H1 (cell line): ENCODE data around the gene KIT. TPM values are rescaled to one million over a fixed set of nuclear protein-coding genes. Genes with fewer than 3 reads are reported as not detected.

Experiments used
- CTCF ChIA-PET: fragments of 300-600 bp; sonication (Branson Sonifier 250); formaldehyde crosslinking; loops from one replicate; lab custom pipeline; 2021; ENCODE audit not compliant: partially characterized antibody; lab: Charles Lee
- POLR2A ChIA-PET: fragments of 300-600 bp; sonication (Branson Sonifier 250); formaldehyde crosslinking; loops from one replicate; lab custom pipeline; 2021; ENCODE audit warnings: inconsistent platforms; ENCODE audit not compliant: partially characterized antibody; lab: Charles Lee
- DNase-seq, 2 experiments: peaks; one replicate each; pipeline versions ENCODE4 v3.0.0 to v3.0.0-alpha.2; 2010 to 2022; ENCODE audit warnings: low spot score in 2 of 2, low read depth in 1 of 2, mixed read lengths in 1 of 2
- FAIRE-seq: peaks from 2 replicates; lab custom pipeline; 2011; peaks lifted over from hg19 to GRCh38; lab: Jason Lieb, UNC
- H2AFZ ChIP-seq: 2 replicates; pipeline ENCODE4 v1.8.1; 2012; ENCODE audit warnings: low read length, inconsistent platforms
- H2AK5ac ChIP-seq: 2 replicates; pipeline ENCODE4 v1.6.1; 2013; ENCODE audit warnings: low read depth, low read length
- H2BK120ac ChIP-seq: replicated peaks from 2 replicates; pipeline ENCODE3; 2013; ENCODE audit warnings: low read depth, low read length, inconsistent platforms
- H2BK12ac ChIP-seq: 2 replicates; pipeline ENCODE4 v1.6.1; 2013; ENCODE audit warnings: low read depth, low read length
- H2BK15ac ChIP-seq: 2 replicates; pipeline ENCODE4 v1.6.1; 2013; ENCODE audit warnings: low read length
- H2BK20ac ChIP-seq: 2 replicates; pipeline ENCODE4 v1.6.1; 2013; ENCODE audit warnings: low read length
- H2BK5ac ChIP-seq: 2 replicates; pipeline ENCODE4 v1.6.1; 2013; ENCODE audit warnings: low read depth, low read length
- H3K14ac ChIP-seq: 2 replicates; pipeline ENCODE4 v1.6.1; 2013; ENCODE audit warnings: inconsistent platforms; ENCODE audit not compliant: insufficient read length
- H3K18ac ChIP-seq: 2 replicates; pipeline ENCODE4 v1.6.1; 2013; ENCODE audit warnings: low read length; ENCODE audit errors: extremely low read depth
- H3K23ac ChIP-seq: 2 replicates; pipeline ENCODE4 v1.6.1; 2013; ENCODE audit warnings: inconsistent platforms; ENCODE audit not compliant: insufficient read length
- H3K23me2 ChIP-seq: 2 replicates; pipeline ENCODE4 v1.6.1; 2013; ENCODE audit warnings: low read depth, low read length
- H3K27ac ChIP-seq: 2 replicates; pipeline ENCODE4 v1.6.1; 2011; ENCODE audit warnings: low read depth, low read length, inconsistent platforms
- H3K27me3 ChIP-seq, 4 experiments: replicated peaks in 1 of 4; 1 replicate in 1 of 4; 2 replicates in 3 of 4; pipeline versions ENCODE4 v1.6.1 to v1.8.1; 2011 to 2013; ENCODE audit warnings: low read length in 3 of 4, mild to moderate bottlenecking in 3 of 4, inconsistent platforms in 2 of 4, mixed read lengths in 2 of 4, moderate library complexity in 1 of 4; ENCODE audit not compliant: control insufficient read depth in 3 of 4, insufficient read depth in 3 of 4; ENCODE audit errors: extremely low read depth in 1 of 4
- H3K36me3 ChIP-seq, 4 experiments: 2 replicates each; pipeline versions ENCODE4 v1.6.1 to v1.8.1; 2011 to 2013; ENCODE audit warnings: mild to moderate bottlenecking in 4 of 4, low read length in 3 of 4, moderate library complexity in 2 of 4, control low read depth in 1 of 4, inconsistent platforms in 1 of 4; ENCODE audit not compliant: insufficient read depth in 4 of 4, control insufficient read depth in 2 of 4
- H3K4ac ChIP-seq: replicated peaks from 2 replicates; pipeline ENCODE3; 2013; ENCODE audit warnings: low read length, low read depth, mixed read lengths, inconsistent platforms; ENCODE audit not compliant: insufficient read length
- H3K4me1 ChIP-seq, 4 experiments: replicated peaks in 1 of 4; 1 replicate in 1 of 4; 2 replicates in 3 of 4; pipeline versions ENCODE4 v1.6.1 to v1.8.1; 2011 to 2013; ENCODE audit warnings: low read length in 3 of 4, inconsistent platforms in 2 of 4, mixed read lengths in 1 of 4; ENCODE audit not compliant: insufficient read depth in 4 of 4, control insufficient read depth in 3 of 4
- H3K4me2 ChIP-seq, 2 experiments: 2 replicates each; pipeline versions ENCODE4 v1.6.1 to v1.8.1; 2011 to 2013; ENCODE audit warnings: low read depth in 2 of 2, low read length in 2 of 2, control low read depth in 1 of 2, inconsistent platforms in 1 of 2, mild to moderate bottlenecking in 1 of 2; ENCODE audit not compliant: insufficient read depth in 1 of 2
- H3K4me3 ChIP-seq, 4 experiments: fragments of 200-600, 300-600 bp in 1 of 4; sonication (generic), shearing (Covaris generic), sonication (Bioruptor Twin) in 1 of 4; 2 replicates each; pipeline versions ENCODE4 v1.5.1 to v1.8.1; 2011 to 2016; ENCODE audit warnings: low read length in 4 of 4, low read depth in 3 of 4, control low read depth in 2 of 4, inconsistent platforms in 2 of 4, mild to moderate bottlenecking in 2 of 4, mixed read lengths in 1 of 4, moderate library complexity in 1 of 4; ENCODE audit not compliant: insufficient read depth in 2 of 4; ENCODE audit errors: extremely low read depth in 1 of 4
- H3K56ac ChIP-seq: replicated peaks from 2 replicates; pipeline ENCODE3; 2013; ENCODE audit warnings: low read depth, mild to moderate bottlenecking, mixed read lengths, low read length, inconsistent platforms; ENCODE audit not compliant: insufficient read length
- H3K79me1 ChIP-seq: 2 replicates; pipeline ENCODE4 v1.6.1; 2013; ENCODE audit warnings: low read depth, low read length, control low read depth
- H3K79me2 ChIP-seq, 2 experiments: 2 replicates each; pipeline versions ENCODE4 v1.6.1 to v1.8.1; 2012 to 2013; ENCODE audit warnings: low read length in 2 of 2, mild to moderate bottlenecking in 2 of 2, inconsistent platforms in 1 of 2; ENCODE audit not compliant: insufficient read depth in 2 of 2, control insufficient read depth in 1 of 2
- H3K9ac ChIP-seq, 4 experiments: replicated peaks in 1 of 4; 1 replicate in 1 of 4; 2 replicates in 3 of 4; pipeline versions ENCODE4 v1.6.1 to v1.8.1; 2011 to 2013; ENCODE audit warnings: low read depth in 3 of 4, low read length in 3 of 4, control low read depth in 2 of 4, mild to moderate bottlenecking in 2 of 4, moderate library complexity in 2 of 4, inconsistent platforms in 1 of 4; ENCODE audit errors: extremely low read depth in 1 of 4
- H3K9me3 ChIP-seq, 2 experiments: 2 replicates each; pipeline versions ENCODE4 v1.6.1 to v1.8.1; 2012 to 2013; ENCODE audit warnings: mild to moderate bottlenecking in 2 of 2, moderate library complexity in 2 of 2, control low read depth in 1 of 2, inconsistent platforms in 1 of 2, low read depth in 1 of 2, low read length in 1 of 2, mixed read lengths in 1 of 2; ENCODE audit not compliant: insufficient read depth in 2 of 2
- H4K20me1 ChIP-seq, 2 experiments: replicated peaks in 1 of 2; 2 replicates each; pipeline versions ENCODE3 to v1.8.1; 2011 to 2013; ENCODE audit warnings: inconsistent platforms in 2 of 2, low read length in 2 of 2, mild to moderate bottlenecking in 1 of 2; ENCODE audit not compliant: insufficient read depth in 2 of 2, control insufficient read depth in 1 of 2
- H4K5ac ChIP-seq: 2 replicates; pipeline ENCODE4 v1.6.1; 2013; ENCODE audit warnings: low read length, low read depth, mixed read lengths, inconsistent platforms; ENCODE audit not compliant: insufficient read length
- H4K8ac ChIP-seq: 2 replicates; pipeline ENCODE4 v1.8.0; 2013; ENCODE audit warnings: mild to moderate bottlenecking, moderate library complexity, low read length, inconsistent platforms; ENCODE audit not compliant: insufficient read depth; ENCODE audit errors: extremely low read depth
- H4K91ac ChIP-seq: replicated peaks from 2 replicates; pipeline ENCODE3; 2013; ENCODE audit warnings: low read length, mixed read lengths, inconsistent platforms; ENCODE audit not compliant: insufficient read length
- EP300 ChIP-seq, 2 experiments: IDR thresholded peaks; 1 replicate in 1 of 2; 2 replicates in 1 of 2; pipeline ENCODE4 v1.6.1; 2011 to 2012; ENCODE audit warnings: low read depth in 2 of 2, low read length in 2 of 2, mild to moderate bottlenecking in 2 of 2, borderline replicate concordance in 1 of 2, inconsistent platforms in 1 of 2, moderate library complexity in 1 of 2
- ZNF274 ChIP-seq: IDR thresholded peaks from 2 replicates; pipeline ENCODE4 v1.7.0; 2012; ENCODE audit warnings: low read length, borderline replicate concordance; ENCODE audit errors: extremely low read depth
- WGBS, 2 experiments: shearing (Covaris generic) in 1 of 2; methylation state at CpG; one replicate each; pipeline versions ENCODE4 v1.1.6 to v1.1.7; 2013 to 2015; ENCODE audit warnings: low lambda C conversion rate in 2 of 2, mixed read lengths in 2 of 2, inconsistent platforms in 1 of 2, low coverage in 1 of 2, missing lambda C conversion rate in 1 of 2; ENCODE audit not compliant: insufficient replicate concordance in 2 of 2, insufficient coverage in 1 of 2, insufficient read length in 1 of 2; ENCODE audit errors: extremely low coverage in 1 of 2, missing lambda C conversion rate in 1 of 2; 5-methylcytosine and 5-hydroxymethylcytosine counted together
- polyA plus RNA-seq, 7 experiments: library from polyadenylated mRNA; depleted of rRNA in 3 of 7; stranded (reverse) in 5 of 7; unstranded in 2 of 7; fragments of >200 nt in 5 of 7; fragments of 200-250 nt in 2 of 7; gene quantifications; 1 replicate in 5 of 7; 2 replicates in 1 of 7; 4 replicates in 1 of 7; pipeline versions ENCODE4 v1.2.1 to v1.2.3, GENCODE V29; 2011 to 2013; ENCODE audit warnings: missing spikeins in 2 of 7, mixed read lengths in 2 of 7
- total RNA-seq: library from RNA; stranded (reverse); fragmentation: NEBNext Ultra II Directional; extraction: Animal tissue kit (Norgen Biotek cat#: 25700); gene quantifications from 2 replicates; pipeline ENCODE4 v1.2.1, GENCODE V29; 2021
- TF ChIP-seq, protein P1 (sequence below), 3 experiments: IDR thresholded peaks; 1 replicate in 2 of 3; 2 replicates in 1 of 3; pipeline versions ENCODE4 v1.5.1 to v1.6.1; 2011; ENCODE audit warnings: low read length in 3 of 3, mild to moderate bottlenecking in 3 of 3, inconsistent platforms in 2 of 3, low read depth in 1 of 3, moderate library complexity in 1 of 3; ENCODE audit not compliant: insufficient read depth in 1 of 3; ENCODE audit errors: control extremely low read depth in 1 of 3

The KIT gene
- total and polyA plus RNA-seq, 2 of the 8 experiments (the other 6 are each of a cell fraction or from before 2014, with no cell fraction given), result 14.4 to 24.8 TPM

DNA sequence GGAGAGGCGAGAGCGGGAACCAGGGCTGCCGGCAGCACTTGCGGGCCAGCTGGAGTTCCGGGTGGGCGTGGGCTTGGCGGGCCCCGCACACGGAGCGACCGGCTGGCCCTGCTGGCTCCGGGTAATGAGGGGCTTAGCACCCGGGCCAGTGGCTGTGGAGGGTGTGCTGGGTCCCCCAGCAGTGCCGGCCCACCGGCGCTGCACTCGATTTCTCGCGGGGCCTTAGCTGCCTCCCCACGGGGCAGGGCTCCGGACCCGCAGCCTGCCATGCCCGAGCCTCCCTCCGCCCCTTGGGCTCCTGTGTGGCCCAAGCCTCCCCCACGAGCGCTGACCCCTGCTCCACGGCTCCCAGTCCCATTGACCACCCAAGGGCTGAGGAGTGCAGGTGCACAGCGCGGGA lies 25.2 kb upstream of the KIT start:
- no peak overlapping the region for H3K56ac ChIP-seq
- no peaks in the 10 kb centered on the region for H3K36me3 ChIP-seq
- H4K91ac ChIP-seq, result no peak overlapping the region
- no peak for TF ChIP-seq ZNF274
- TF ChIP-seq, protein P1, sequence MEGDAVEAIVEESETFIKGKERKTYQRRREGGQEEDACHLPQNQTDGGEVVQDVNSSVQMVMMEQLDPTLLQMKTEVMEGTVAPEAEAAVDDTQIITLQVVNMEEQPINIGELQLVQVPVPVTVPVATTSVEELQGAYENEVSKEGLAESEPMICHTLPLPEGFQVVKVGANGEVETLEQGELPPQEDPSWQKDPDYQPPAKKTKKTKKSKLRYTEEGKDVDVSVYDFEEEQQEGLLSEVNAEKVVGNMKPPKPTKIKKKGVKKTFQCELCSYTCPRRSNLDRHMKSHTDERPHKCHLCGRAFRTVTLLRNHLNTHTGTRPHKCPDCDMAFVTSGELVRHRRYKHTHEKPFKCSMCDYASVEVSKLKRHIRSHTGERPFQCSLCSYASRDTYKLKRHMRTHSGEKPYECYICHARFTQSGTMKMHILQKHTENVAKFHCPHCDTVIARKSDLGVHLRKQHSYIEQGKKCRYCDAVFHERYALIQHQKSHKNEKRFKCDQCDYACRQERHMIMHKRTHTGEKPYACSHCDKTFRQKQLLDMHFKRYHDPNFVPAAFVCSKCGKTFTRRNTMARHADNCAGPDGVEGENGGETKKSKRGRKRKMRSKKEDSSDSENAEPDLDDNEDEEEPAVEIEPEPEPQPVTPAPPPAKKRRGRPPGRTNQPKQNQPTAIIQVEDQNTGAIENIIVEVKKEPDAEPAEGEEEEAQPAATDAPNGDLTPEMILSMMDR (IDR thresholded peaks at IDR 0.05; ENCODE audit: control extremely low read depth in 1 of 3, insufficient read depth in 1 of 3, low read depth in 1 of 3, low read length in 3 of 3), result peak in 1 of 3 experiments; percentile 18; a peak in 1 of 4 replicates
- TF ChIP-seq EP300 (IDR thresholded peaks at IDR 0.05; ENCODE audit: borderline replicate concordance in 1 of 2, low read depth in 2 of 2, low read length in 2 of 2), result no peak
- ChIA-PET CTCF (interaction anchor here (1.2 to 1.7 kb wide), 3 partner anchors 23 to 93 kb away, joined by 3 read pairs; no protein-coding TSS in a partner anchor), POLR2A (interaction anchor here (2.1 kb wide), 1 partner anchor 25 kb away, joined by 6 read pairs; the partner anchor contains the start of gene KIT)
- no peak overlapping the region for H2AK5ac ChIP-seq
- H2BK5ac ChIP-seq, result no peak overlapping the region
- no peak overlapping the region for H3K14ac ChIP-seq
- no peak overlapping the region for H2BK20ac ChIP-seq
- DNase-seq, result no peak
- no peaks in the 10 kb centered on the region for H3K79me2 ChIP-seq
- H3K9ac ChIP-seq, result no peak overlapping the region
- FAIRE-seq, result no peak
- H3K27me3 ChIP-seq, result no peaks in the 10 kb centered on the region
- no peak overlapping the region for H3K4me3 ChIP-seq
- no peak overlapping the region for H3K4me2 ChIP-seq
- no peak overlapping the region for H4K5ac ChIP-seq
- no peak overlapping the region for H3K23ac ChIP-seq
- no peak overlapping the region for H2AFZ ChIP-seq
- H4K20me1 ChIP-seq, result no peaks in the 10 kb centered on the region
- H3K4me1 ChIP-seq, result no peaks in the 10 kb centered on the region
- H2BK15ac ChIP-seq, result no peak overlapping the region
- H3K23me2 ChIP-seq, result no peaks in the 10 kb centered on the region
- 94% methylated on average over 22 of the region's 29 CpGs; no CpG with 5 or more reads in 1 of the 2 experiments for WGBS, 2 experiments
- no peaks in the 10 kb centered on the region; a peak in 1 of 4 replicates for H3K9me3 ChIP-seq
- H4K8ac ChIP-seq, result no peak overlapping the region
- H3K4ac ChIP-seq, result no peak overlapping the region
- H3K79me1 ChIP-seq, result no peaks in the 10 kb centered on the region
- H3K18ac ChIP-seq, result no peak overlapping the region
- H3K27ac ChIP-seq, result no peak overlapping the region
- no peak overlapping the region for H2BK120ac ChIP-seq
- no peak overlapping the region for H2BK12ac ChIP-seq
